GM18498 (cell line): ENCODE data around the gene SDHAF2.

Experiments
- ATAC-seq: cut with Tn5 transposase; IDR thresholded peaks from one replicate; pipeline ENCODE4 v1.9.1; 2021; ENCODE audit warnings: mild to moderate bottlenecking, moderate library complexity; ENCODE audit not compliant: unreplicated experiment

Gene SDHAF2

GRCh38 chr11:61495801-61496601 lies 66.1 kb downstream of the SDHAF2 start:
- ATAC-seq: no peak
